GM20431 (cell line): ENCODE results near the gene ULK1.
"Not testable (repeated sequence)": the region's sequence is repeated elsewhere in the genome, so short reads cannot be mapped to it uniquely, and the experiment has no call there.

Source experiments
- in situ Hi-C: fragments of 300-500 bp; cut with MseI, MboI; formaldehyde crosslinking; loops from one replicate; pipeline ENCODE4 v1.15.0; 2020; ENCODE audit warnings: low sequenced_read_pairs; ENCODE audit not compliant: unreplicated experiment

The ULK1 gene

GRCh38 chr12:131959641-131960589 is 65.5 kb downstream of the ULK1 start:
- in situ Hi-C loops = no loop called here

- in situ Hi-C loops = not testable (repeated sequence)
Observed at GRCh38 chr12:131960590-131961325, 66.3 kb downstream of the ULK1 start.

- in situ Hi-C loops = not testable (repeated sequence)
Observed at GRCh38 chr12:131961328-131961727, 66.9 kb downstream of the ULK1 start.

- in situ Hi-C loops = no loop called here
Observed at GRCh38 chr12:131962069-131962468, 67.6 kb downstream of the ULK1 start.

- in situ Hi-C loops = no loop called here
Observed at GRCh38 chr12:131963381-131963780, 69.0 kb downstream of the ULK1 start.

- in situ Hi-C loops = no loop called here
Observed at GRCh38 chr12:131965073-131965472, 70.7 kb downstream of the ULK1 start.

- in situ Hi-C loops = no loop called here
Observed at GRCh38 chr12:131971226-131971625, 76.8 kb downstream of the ULK1 start.
